ENCODE data around the gene CITED2.
A peak's percentile ranks its signal among the peaks of the same experiment; 100 is the strongest.

The CITED2 gene

GRCh38 chr6:139335447-139336210 is 38.8 kb downstream of the CITED2 start:
- no peak overlapping the region for H3K27ac ChIP-seq
- TF ChIP-seq CTCF (IDR thresholded peaks at IDR 0.05; ENCODE audit: low read depth, low read length, missing control alignments): no peak
- in situ Hi-C loops (cut with HindIII; ENCODE audit: low pct_ligation_motif_present, low sequenced_read_pairs): no loop called here
- H3K36me3 ChIP-seq (replicated peaks): no peaks in the 10 kb centered on the region
- DNase-seq: no peak
- H3K4me3 ChIP-seq (ENCODE audit: low read depth, low read length): no peak overlapping the region
- H3K27me3 ChIP-seq (replicated peaks): no peaks in the 10 kb centered on the region

GRCh38 chr6:139334806-139335446 is 39.5 kb downstream of the CITED2 start:
- in situ Hi-C loops (cut with HindIII; ENCODE audit: low pct_ligation_motif_present, low sequenced_read_pairs): no loop called here
- Histone ChIP-seq H3K27ac (peak overlapping the region; percentile 66), H3K27me3 (replicated peaks) (no peaks in the 10 kb centered on the region), H3K4me3 (ENCODE audit: low read depth, low read length) (no peak overlapping the region), H3K36me3 (replicated peaks) (no peaks in the 10 kb centered on the region)
- no peak for TF ChIP-seq CTCF (IDR thresholded peaks at IDR 0.05; ENCODE audit: low read depth, low read length, missing control alignments)
- DNase-seq: peak; percentile 67

DNA sequence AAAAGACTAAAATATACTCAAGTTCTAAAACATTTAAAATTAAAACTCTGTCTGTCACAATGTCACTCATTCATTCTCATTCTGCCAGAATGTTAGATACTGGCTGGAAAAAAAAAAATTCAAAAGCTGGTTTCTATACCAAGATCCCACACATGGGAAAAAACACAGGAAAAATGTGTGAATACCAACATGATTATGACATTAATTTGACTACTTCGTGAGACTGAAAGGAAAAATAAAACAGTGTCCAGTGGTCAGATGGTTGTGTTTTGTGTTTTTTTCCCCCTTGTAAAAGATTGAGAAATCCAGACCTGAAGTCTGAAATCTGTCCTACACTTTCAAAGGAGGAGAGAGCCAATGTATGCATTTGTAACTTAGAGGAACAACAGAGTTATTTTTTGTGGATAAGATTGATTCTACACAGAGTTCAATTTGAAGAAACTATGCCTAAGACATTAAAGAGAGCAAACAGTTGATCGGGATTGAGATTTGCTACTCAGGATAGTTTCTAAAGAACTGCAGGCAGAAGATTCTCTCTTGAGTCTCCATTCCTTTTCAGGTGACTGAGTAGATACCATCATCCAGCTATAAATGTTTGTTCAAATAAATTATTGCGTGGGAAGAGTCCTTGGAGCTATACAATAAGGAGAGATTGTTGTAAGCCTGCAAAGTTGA is 43.5 kb downstream of the CITED2 start:
- Histone ChIP-seq H3K36me3 (replicated peaks) (no peaks in the 10 kb centered on the region), H3K4me3 (ENCODE audit: low read depth, low read length) (no peak overlapping the region), H3K27ac (no peak overlapping the region), H3K27me3 (replicated peaks) (no peaks in the 10 kb centered on the region)
- in situ Hi-C loops (cut with HindIII; ENCODE audit: low pct_ligation_motif_present, low sequenced_read_pairs): no loop called here
- DNase-seq: no peak
- TF ChIP-seq CTCF (IDR thresholded peaks at IDR 0.05; ENCODE audit: low read depth, low read length, missing control alignments): no peak

- no peak overlapping the region for H3K27ac ChIP-seq
- no peak for DNase-seq
- no peaks in the 10 kb centered on the region for H3K36me3 ChIP-seq (replicated peaks)
- no peaks in the 10 kb centered on the region for H3K27me3 ChIP-seq (replicated peaks)
- no peak overlapping the region for H3K4me3 ChIP-seq (ENCODE audit: low read depth, low read length)
- in situ Hi-C loops (cut with HindIII; ENCODE audit: low pct_ligation_motif_present, low sequenced_read_pairs): no loop called here
- TF ChIP-seq CTCF (IDR thresholded peaks at IDR 0.05; ENCODE audit: low read depth, low read length, missing control alignments): no peak
Observed at GRCh38 chr6:139330306-139330705, 44.1 kb downstream of the CITED2 start.

GRCh38 chr6:139329224-139329623 is 45.2 kb downstream of the CITED2 start:
- no peak for DNase-seq
- H3K4me3 ChIP-seq (ENCODE audit: low read depth, low read length): no peak overlapping the region
- no peak overlapping the region for H3K27ac ChIP-seq
- no peaks in the 10 kb centered on the region for H3K36me3 ChIP-seq (replicated peaks)
- H3K27me3 ChIP-seq (replicated peaks): no peaks in the 10 kb centered on the region
- no peak for TF ChIP-seq CTCF (IDR thresholded peaks at IDR 0.05; ENCODE audit: low read depth, low read length, missing control alignments)
- in situ Hi-C loops (cut with HindIII; ENCODE audit: low pct_ligation_motif_present, low sequenced_read_pairs): no loop called here
